ENCODE measurements around the gene OLAH. TPM values are rescaled to one million over a fixed set of nuclear protein-coding genes. Genes with fewer than 3 reads are reported as not detected.
A peak's percentile ranks its signal among the peaks of the same experiment; 100 is the strongest.

Gene OLAH
- total RNA-seq, 1 donor = not detected

DNA sequence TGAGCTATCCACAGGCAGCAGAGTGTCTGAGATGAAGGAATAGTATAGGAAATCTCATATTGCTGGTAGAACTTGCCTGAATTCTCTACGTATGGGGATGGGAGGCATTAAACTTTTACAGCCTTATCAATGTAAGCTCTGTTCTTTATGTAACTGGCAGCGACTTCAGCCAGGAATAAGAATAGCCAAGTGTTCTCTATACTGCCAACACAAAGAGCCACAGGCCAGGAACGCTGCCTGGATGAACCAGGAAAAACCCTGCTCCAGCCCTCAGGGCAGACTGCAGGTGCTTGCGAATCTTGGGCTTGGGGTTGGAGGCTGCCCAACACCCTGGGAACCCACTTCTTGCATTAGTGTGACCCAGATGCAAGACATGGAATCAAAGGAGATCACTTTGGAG, 6.1 kb upstream of the OLAH start:
- no peaks in the 10 kb centered on the region for H3K27me3 ChIP-seq (ENCODE audit: insufficient read depth, low read length)
- DNase-seq (ENCODE audit: insufficient read length, low spot score, missing footprints) = no peak
- no peak overlapping the region for H3K4me2 ChIP-seq (ENCODE audit: insufficient read depth, low read length)
- no peak overlapping the region for H3K4me3 ChIP-seq (ENCODE audit: insufficient read depth, low read length)
- peaks cover 6% of the 10 kb centered on the region for H3K4me1 ChIP-seq (ENCODE audit: insufficient read depth, low read length)
- no peaks in the 10 kb centered on the region for H3K9me3 ChIP-seq (ENCODE audit: low read depth, low read length)
- no peak overlapping the region for H2AFZ ChIP-seq (ENCODE audit: low read length)
- TF ChIP-seq, protein P1, sequence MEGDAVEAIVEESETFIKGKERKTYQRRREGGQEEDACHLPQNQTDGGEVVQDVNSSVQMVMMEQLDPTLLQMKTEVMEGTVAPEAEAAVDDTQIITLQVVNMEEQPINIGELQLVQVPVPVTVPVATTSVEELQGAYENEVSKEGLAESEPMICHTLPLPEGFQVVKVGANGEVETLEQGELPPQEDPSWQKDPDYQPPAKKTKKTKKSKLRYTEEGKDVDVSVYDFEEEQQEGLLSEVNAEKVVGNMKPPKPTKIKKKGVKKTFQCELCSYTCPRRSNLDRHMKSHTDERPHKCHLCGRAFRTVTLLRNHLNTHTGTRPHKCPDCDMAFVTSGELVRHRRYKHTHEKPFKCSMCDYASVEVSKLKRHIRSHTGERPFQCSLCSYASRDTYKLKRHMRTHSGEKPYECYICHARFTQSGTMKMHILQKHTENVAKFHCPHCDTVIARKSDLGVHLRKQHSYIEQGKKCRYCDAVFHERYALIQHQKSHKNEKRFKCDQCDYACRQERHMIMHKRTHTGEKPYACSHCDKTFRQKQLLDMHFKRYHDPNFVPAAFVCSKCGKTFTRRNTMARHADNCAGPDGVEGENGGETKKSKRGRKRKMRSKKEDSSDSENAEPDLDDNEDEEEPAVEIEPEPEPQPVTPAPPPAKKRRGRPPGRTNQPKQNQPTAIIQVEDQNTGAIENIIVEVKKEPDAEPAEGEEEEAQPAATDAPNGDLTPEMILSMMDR (IDR thresholded peaks at IDR 0.05; ENCODE audit: extremely low read depth, low read depth, low read length) = no peak
- no peaks in the 10 kb centered on the region for H4K20me1 ChIP-seq (ENCODE audit: insufficient read depth, low read length)
- no peaks in the 10 kb centered on the region for H3K36me3 ChIP-seq (ENCODE audit: insufficient read depth, low read length)
- H3K27ac ChIP-seq (ENCODE audit: low read depth, low read length) = no peak overlapping the region
- no peaks in the 10 kb centered on the region for H3K79me2 ChIP-seq (ENCODE audit: insufficient read depth, low read length)

DNA sequence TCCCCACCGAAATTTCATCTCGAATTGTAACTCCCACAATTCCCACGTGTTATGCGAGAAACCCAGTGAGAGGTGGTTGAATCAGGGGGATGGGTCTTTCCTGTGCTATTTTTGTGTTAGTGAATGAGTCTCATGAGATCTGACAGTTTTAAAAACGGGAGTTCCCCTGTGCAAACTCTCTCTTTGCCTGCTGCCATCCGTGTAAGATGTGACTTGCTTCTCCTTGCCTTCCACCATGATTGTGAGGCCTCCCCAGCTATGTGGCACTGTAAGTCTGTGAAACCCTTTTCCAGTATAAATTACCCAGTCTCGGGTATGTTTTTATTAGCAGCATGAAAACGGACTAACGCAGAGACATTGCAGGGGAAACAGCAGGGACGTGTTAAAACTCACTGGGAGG, 5.3 kb upstream of the OLAH start:
- Histone ChIP-seq H3K27me3 (ENCODE audit: insufficient read depth, low read length) (no peaks in the 10 kb centered on the region), H3K4me2 (ENCODE audit: insufficient read depth, low read length) (no peak overlapping the region), H4K20me1 (ENCODE audit: insufficient read depth, low read length) (no peaks in the 10 kb centered on the region), H3K4me1 (ENCODE audit: insufficient read depth, low read length) (peaks cover 6% of the 10 kb centered on the region), H2AFZ (ENCODE audit: low read length) (no peak overlapping the region), H3K79me2 (ENCODE audit: insufficient read depth, low read length) (no peaks in the 10 kb centered on the region), H3K36me3 (ENCODE audit: insufficient read depth, low read length) (no peaks in the 10 kb centered on the region), H3K27ac (ENCODE audit: low read depth, low read length) (no peak overlapping the region), H3K9me3 (ENCODE audit: low read depth, low read length) (no peaks in the 10 kb centered on the region), H3K4me3 (ENCODE audit: insufficient read depth, low read length) (no peak overlapping the region)
- no peak for DNase-seq (ENCODE audit: insufficient read length, low spot score, missing footprints)
- TF ChIP-seq, protein P1 (IDR thresholded peaks at IDR 0.05; ENCODE audit: extremely low read depth, low read depth, low read length) = no peak

DNA sequence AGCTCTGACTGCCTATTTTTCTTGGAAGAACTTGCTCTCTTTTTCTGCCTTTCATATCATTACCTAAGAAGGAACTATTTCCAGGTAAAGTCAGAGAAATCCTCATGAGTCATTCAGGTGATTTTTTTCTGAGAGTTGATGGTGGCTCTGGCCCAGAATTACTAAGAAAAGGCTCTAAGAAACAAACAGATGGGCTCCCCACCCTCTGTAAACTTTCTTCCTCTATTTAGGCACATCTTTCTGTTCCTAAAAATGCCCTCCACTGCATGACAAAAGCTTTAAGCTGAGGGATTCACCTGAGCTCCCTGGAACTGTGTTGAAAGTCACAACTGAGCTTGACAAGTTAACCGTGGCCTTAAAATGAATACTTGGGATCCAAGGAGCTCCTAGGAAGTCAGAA, 1.6 kb downstream of the OLAH start:
- Histone ChIP-seq H4K20me1 (ENCODE audit: insufficient read depth, low read length) (no peaks in the 10 kb centered on the region), H2AFZ (ENCODE audit: low read length) (no peak overlapping the region), H3K27me3 (ENCODE audit: insufficient read depth, low read length) (no peaks in the 10 kb centered on the region), H3K79me2 (ENCODE audit: insufficient read depth, low read length) (no peaks in the 10 kb centered on the region), H3K4me1 (ENCODE audit: insufficient read depth, low read length) (peaks cover 13% of the 10 kb centered on the region), H3K36me3 (ENCODE audit: insufficient read depth, low read length) (no peaks in the 10 kb centered on the region), H3K4me3 (ENCODE audit: insufficient read depth, low read length) (no peak overlapping the region), H3K9me3 (ENCODE audit: low read depth, low read length) (no peaks in the 10 kb centered on the region), H3K27ac (ENCODE audit: low read depth, low read length) (no peak overlapping the region), H3K4me2 (ENCODE audit: insufficient read depth, low read length) (no peak overlapping the region)
- DNase-seq (ENCODE audit: insufficient read length, low spot score, missing footprints) = peak; percentile 8
- TF ChIP-seq, protein P1 (IDR thresholded peaks at IDR 0.05; ENCODE audit: extremely low read depth, low read depth, low read length) = no peak

DNA sequence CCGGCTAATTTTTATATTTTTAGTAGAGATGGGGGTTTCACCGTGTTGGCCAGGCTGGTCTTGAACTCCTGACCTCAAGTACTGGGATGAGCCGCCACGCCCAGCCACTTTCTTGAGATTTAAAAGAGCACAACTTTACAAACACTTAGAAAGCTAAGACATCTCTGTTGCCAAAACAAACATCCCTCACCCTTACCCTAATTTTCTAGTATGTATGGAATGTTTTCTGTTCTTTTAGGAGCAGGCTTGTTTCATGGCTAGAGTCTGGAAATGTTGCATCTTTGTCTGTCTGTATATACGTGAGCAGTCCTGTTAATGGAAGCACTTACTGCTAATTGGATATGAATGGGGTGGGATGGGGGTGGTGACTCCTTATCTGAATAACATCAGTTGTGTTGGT, 2.9 kb downstream of the OLAH start:
- Histone ChIP-seq H3K4me3 (ENCODE audit: insufficient read depth, low read length) (peak overlapping the region; percentile 2), H3K4me1 (ENCODE audit: insufficient read depth, low read length) (peaks cover 13% of the 10 kb centered on the region), H3K79me2 (ENCODE audit: insufficient read depth, low read length) (no peaks in the 10 kb centered on the region), H4K20me1 (ENCODE audit: insufficient read depth, low read length) (no peaks in the 10 kb centered on the region), H3K4me2 (ENCODE audit: insufficient read depth, low read length) (peak overlapping the region; percentile 47), H3K9me3 (ENCODE audit: low read depth, low read length) (no peaks in the 10 kb centered on the region), H2AFZ (ENCODE audit: low read length) (peak overlapping the region; percentile 27), H3K27ac (ENCODE audit: low read depth, low read length) (no peak overlapping the region), H3K27me3 (ENCODE audit: insufficient read depth, low read length) (no peaks in the 10 kb centered on the region), H3K36me3 (ENCODE audit: insufficient read depth, low read length) (no peaks in the 10 kb centered on the region)
- peak; percentile 87 for DNase-seq (ENCODE audit: insufficient read length, low spot score, missing footprints)
- TF ChIP-seq, protein P1 (IDR thresholded peaks at IDR 0.05; ENCODE audit: extremely low read depth, low read depth, low read length) = no peak
